Pancreas (tissue), 10 donors: Measurements from ENCODE around the gene OR2M2. TPM values are rescaled to one million over a fixed set of nuclear protein-coding genes. Genes with fewer than 3 reads are reported as not detected.
A peak's percentile ranks its signal among the peaks of the same experiment; 100 is the strongest.

Experiments used
- ATAC-seq, 4 donors: fragments of 200-7000 bp; cut with Tn5 transposase; one replicate each; pipeline versions ENCODE4 v1.8.0 to v1.9.1; 2020; ENCODE audit warnings: mild to moderate bottlenecking in 4 of 4, moderate library complexity in 4 of 4
- DNase-seq, 6 donors: peaks; one replicate each; pipeline ENCODE4 v3.0.0-alpha.2; 2020
- FAIRE-seq: peaks from 2 replicates; lab custom pipeline; 2012; peaks lifted over from hg19 to GRCh38; lab: Jason Lieb, UNC
- H3K27ac ChIP-seq, 4 donors: fragments of 200-600 bp; sonication (generic); 1 replicate in 3 of 4; 2 replicates in 1 of 4; pipeline versions ENCODE4 v1.5.0 to v1.8.0; 2020
- H3K27me3 ChIP-seq, 4 donors: fragments of 200-600 bp; one replicate each; pipeline ENCODE4 v1.8.0; 2021
- H3K36me3 ChIP-seq, 3 donors: fragments of 200-600 bp; sonication (generic) in 1 of 3; one replicate each; pipeline versions ENCODE4 v1.5.0 to v1.8.0; 2020 to 2021
- H3K4me1 ChIP-seq, 3 donors: fragments of 200-600 bp; one replicate each; pipeline ENCODE4 v1.8.0; 2021
- H3K4me3 ChIP-seq, 4 donors: fragments of 200-600 bp; sonication (generic) in 2 of 4; one replicate each; pipeline versions ENCODE4 v1.5.0 to v1.8.0; 2020 to 2021
- H3K9me3 ChIP-seq, 4 donors: fragments of 200-600 bp; one replicate each; pipeline ENCODE4 v1.8.0; 2021
- CTCF ChIP-seq, 4 donors: fragments of 200-600 bp; sonication (generic) in 3 of 4; IDR thresholded peaks; one replicate each; pipeline versions ENCODE4 v1.5.0 to v1.8.0; 2021; ENCODE audit warnings: antibody characterized with exemption in 4 of 4
- WGBS, 2 donors: extraction: QIAGEN DNeasy Blood & Tissue Kit; methylation state at CpG; one replicate each; pipeline ENCODE4 v1.1.7; 2013; 5-methylcytosine and 5-hydroxymethylcytosine counted together
- intact Hi-C, 3 donors: fragments of 100-400 bp; cut with DNase I; formaldehyde crosslinking; loops; one replicate each; pipeline versions ENCODE4 v1.11.1 to v1.14.2; 2022
- polyA plus RNA-seq, 2 donors: library from polyadenylated mRNA; stranded (reverse); fragments of 200-250 nt; gene quantifications; one replicate each; pipeline ENCODE4 v1.2.3, GENCODE V29; 2013
- total RNA-seq, 6 donors: library from RNA; stranded (reverse); fragmentation: NEBNext Ultra II Directional in 4 of 6; extraction: Animal tissue kit (Norgen Biotek cat#: 25700) in 4 of 6; gene quantifications; one replicate each; pipeline versions ENCODE4 v1.2.1 to v1.2.4, GENCODE V29; 2021 to 2023
- donor health status: healthy with polysubstance abuse.
- donor health status: DM: no; HTN: no; CAD: no; lungs with moderate emphysema.
- donor health status: DM: no; HTN: no; CAD: no.
- donor health status: control.
- donor health status: control.
- donor health status: Bipolar disorder and iron deficiency.
- donor health status: DM: yes; HTN: yes; CAD: no.
- donor health status: DM: no; HTN: no; CAD: no.
- donor health status: DM: no; HTN: no; CAD: no.
- donor health status: DM: yes; HTN: yes; CAD: no.

OR2M2 gene
- total and polyA plus RNA-seq, 8 donors, result not detected

- H3K27me3 ChIP-seq, result no peaks in the 10 kb centered on the region
- ATAC-seq, result no peak
- no peak within 1 kb of the TSS for H3K27ac ChIP-seq
- no peaks in the 10 kb centered on the region for H3K9me3 ChIP-seq
- no peak within 1 kb of the TSS for H3K4me3 ChIP-seq
- intact Hi-C loops, result no loop called here
- TF ChIP-seq CTCF (IDR thresholded peaks at IDR 0.05), result no peak
- no peak for DNase-seq
- no peak for FAIRE-seq
- WGBS, 2 donors, result 51 to 67% methylated on average over 3 of the region's 3 CpGs
- no peaks in the 10 kb centered on the region for H3K4me1 ChIP-seq
- no peaks in the 10 kb centered on the region for H3K36me3 ChIP-seq
Measured at GRCh38 chr1:248144513-248145198, 30.0 kb upstream of the OR2M2 start, which contains the start of gene OR2M5. Gene OR2M5 (plus strand): TSS chr1:248145148. CDS start chr1:248145148, 0 bp downstream.

- ATAC-seq (no peak), DNase-seq (peak in 1 of 6 donors; percentile 7), FAIRE-seq (no peak)
- Histone ChIP-seq H3K9me3 (no peaks in the 10 kb centered on the region), H3K4me3 (no peak overlapping the region), H3K27ac (no peak overlapping the region), H3K27me3 (no peaks in the 10 kb centered on the region), H3K4me1 (no peaks in the 10 kb centered on the region), H3K36me3 (no peaks in the 10 kb centered on the region)
- intact Hi-C loops, result no loop called here
- TF ChIP-seq CTCF (IDR thresholded peaks at IDR 0.05), result no peak
- WGBS, 2 donors, result 68 to 75% methylated on average over 6 of the region's 6 CpGs
Measured at GRCh38 chr1:248152056-248152827, 22.4 kb upstream of the OR2M2 start.

GRCh38 chr1:248155927-248156326 lies 18.7 kb upstream of the OR2M2 start:
- ATAC-seq, result no peak
- H3K9me3 ChIP-seq, result no peaks in the 10 kb centered on the region
- no peaks in the 10 kb centered on the region for H3K27me3 ChIP-seq
- H3K4me1 ChIP-seq, result no peaks in the 10 kb centered on the region
- intact Hi-C loops, result no loop called here
- no peaks in the 10 kb centered on the region for H3K36me3 ChIP-seq
- FAIRE-seq, result no peak
- H3K4me3 ChIP-seq, result no peak overlapping the region
- H3K27ac ChIP-seq, result no peak overlapping the region
- DNase-seq, result no peak
- TF ChIP-seq CTCF (IDR thresholded peaks at IDR 0.05), result no peak
- WGBS, 2 donors, result 32 to 85% methylated on average over 1 of the region's 1 CpG

GRCh38 chr1:248158758-248159157 lies 15.9 kb upstream of the OR2M2 start:
- FAIRE-seq (no peak), ATAC-seq (no peak), DNase-seq (no peak)
- Histone ChIP-seq H3K27ac (no peak overlapping the region), H3K4me3 (no peak overlapping the region), H3K4me1 (no peaks in the 10 kb centered on the region), H3K36me3 (no peaks in the 10 kb centered on the region), H3K27me3 (no peaks in the 10 kb centered on the region), H3K9me3 (no peaks in the 10 kb centered on the region)
- TF ChIP-seq CTCF (IDR thresholded peaks at IDR 0.05), result no peak
- intact Hi-C loops, result no loop called here
- 54 to 70% methylated on average over 4 of the region's 4 CpGs for WGBS, 2 donors

- 71 to 80% methylated on average over 12 of the region's 12 CpGs for WGBS, 2 donors
- intact Hi-C loops, result no loop called here
- H3K4me1 ChIP-seq, result no peaks in the 10 kb centered on the region
- H3K36me3 ChIP-seq, result no peaks in the 10 kb centered on the region
- no peak overlapping the region for H3K4me3 ChIP-seq
- H3K9me3 ChIP-seq, result no peaks in the 10 kb centered on the region
- no peaks in the 10 kb centered on the region for H3K27me3 ChIP-seq
- ATAC-seq, result no peak
- DNase-seq, result peak in 2 of 6 donors; percentile 8 to 32
- FAIRE-seq, result no peak
- no peak overlapping the region for H3K27ac ChIP-seq
- TF ChIP-seq CTCF (IDR thresholded peaks at IDR 0.05), result no peak
Measured at GRCh38 chr1:248164031-248164430, 10.6 kb upstream of the OR2M2 start.
